RPMI8226 (cell line): Measurements from ENCODE around the gene TJP3.
"Not testable (repeated sequence)": the region's sequence is repeated elsewhere in the genome, so short reads cannot be mapped to it uniquely, and the experiment has no call there.

ENCODE experiments used
- DNase-seq: peaks from one replicate; pipeline ENCODE4 v3.0.0-alpha.2; 2015

TJP3 gene, protein sequence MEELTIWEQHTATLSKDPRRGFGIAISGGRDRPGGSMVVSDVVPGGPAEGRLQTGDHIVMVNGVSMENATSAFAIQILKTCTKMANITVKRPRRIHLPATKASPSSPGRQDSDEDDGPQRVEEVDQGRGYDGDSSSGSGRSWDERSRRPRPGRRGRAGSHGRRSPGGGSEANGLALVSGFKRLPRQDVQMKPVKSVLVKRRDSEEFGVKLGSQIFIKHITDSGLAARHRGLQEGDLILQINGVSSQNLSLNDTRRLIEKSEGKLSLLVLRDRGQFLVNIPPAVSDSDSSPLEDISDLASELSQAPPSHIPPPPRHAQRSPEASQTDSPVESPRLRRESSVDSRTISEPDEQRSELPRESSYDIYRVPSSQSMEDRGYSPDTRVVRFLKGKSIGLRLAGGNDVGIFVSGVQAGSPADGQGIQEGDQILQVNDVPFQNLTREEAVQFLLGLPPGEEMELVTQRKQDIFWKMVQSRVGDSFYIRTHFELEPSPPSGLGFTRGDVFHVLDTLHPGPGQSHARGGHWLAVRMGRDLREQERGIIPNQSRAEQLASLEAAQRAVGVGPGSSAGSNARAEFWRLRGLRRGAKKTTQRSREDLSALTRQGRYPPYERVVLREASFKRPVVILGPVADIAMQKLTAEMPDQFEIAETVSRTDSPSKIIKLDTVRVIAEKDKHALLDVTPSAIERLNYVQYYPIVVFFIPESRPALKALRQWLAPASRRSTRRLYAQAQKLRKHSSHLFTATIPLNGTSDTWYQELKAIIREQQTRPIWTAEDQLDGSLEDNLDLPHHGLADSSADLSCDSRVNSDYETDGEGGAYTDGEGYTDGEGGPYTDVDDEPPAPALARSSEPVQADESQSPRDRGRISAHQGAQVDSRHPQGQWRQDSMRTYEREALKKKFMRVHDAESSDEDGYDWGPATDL

DNA sequence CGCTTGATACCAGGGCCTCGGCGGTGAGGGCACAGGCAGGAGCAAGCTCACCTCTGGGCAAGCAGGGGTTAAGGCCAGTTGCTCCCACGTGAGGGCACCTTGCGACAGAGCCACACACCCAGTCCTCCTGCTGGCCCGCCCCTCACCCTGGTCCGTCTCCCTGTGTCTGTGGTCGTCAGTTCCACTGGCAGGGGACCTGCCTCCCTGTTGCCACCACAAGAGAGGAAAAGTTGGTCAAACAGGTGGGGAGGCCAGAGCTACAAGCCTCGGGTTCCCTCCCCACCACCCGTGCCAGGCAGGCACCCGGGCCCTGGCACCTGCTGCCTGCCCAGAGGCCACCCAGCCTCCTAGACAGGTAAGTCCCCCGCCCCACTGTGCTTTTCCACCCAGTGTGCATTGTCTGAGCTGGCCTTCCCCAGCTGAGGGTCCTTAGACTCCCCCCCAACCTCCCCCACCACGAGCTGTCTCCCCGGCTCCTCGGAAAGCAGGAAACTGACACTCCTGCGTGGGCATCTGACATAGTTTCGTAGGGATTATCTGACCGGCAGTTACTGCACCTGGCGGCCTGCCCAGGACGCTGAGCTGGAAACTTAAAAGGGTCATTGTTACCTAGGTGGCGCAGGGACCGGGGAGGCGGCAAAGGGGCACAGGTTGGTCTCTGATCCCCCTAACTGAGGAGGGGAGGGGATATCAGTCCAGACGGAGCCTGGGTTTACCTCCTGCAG is at the start of gene TJP3:
Gene TJP3, plus strand, starts transcription at position 178 of the 725 bp plus-strand sequence. CDS start 20,049 bp downstream, outside the sequence.
- DNase-seq: peak; percentile 86

DNA sequence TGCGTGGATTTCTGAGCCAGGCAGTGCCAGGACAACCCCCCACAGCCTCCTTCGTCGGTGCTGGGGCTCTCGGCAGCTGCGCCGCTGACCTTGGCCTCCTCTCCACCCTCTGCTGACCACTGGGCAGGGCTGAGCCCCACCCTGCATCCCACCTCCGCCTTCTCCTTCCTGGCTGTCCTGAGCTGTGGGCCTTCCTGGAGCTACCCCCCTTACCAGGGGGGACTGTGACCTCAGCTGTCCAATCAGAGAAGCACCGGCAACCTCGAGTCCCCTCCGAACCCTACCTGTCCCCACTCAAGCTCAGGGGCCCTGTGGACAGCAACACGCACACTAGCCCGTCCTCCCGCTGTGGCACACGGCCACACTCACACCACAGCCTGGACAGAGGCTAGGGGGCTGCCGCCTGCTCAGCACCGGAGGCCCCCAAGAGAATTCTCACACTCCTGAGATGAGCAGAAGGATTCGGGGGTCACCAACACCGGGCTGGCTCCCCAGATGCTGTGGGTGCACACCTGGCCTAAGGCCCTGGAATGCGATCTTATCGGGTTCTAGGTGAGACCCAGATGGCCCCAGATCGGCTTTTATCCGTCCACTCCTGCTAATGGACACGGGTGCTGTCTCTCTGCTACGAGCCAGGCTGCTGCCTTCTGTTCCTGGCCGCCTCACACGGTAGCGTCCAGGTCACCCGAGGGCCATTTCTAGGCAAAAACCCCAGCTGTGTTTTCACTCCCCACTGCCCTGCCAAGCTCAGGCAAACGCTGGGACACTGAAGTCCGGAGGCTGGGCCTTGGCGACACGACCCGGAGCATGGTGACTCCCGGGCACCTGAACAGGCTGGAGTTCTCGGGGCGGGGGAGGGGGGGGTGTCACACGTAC is 49.1 kb upstream of the TJP3 start:
- no peak for DNase-seq

DNA sequence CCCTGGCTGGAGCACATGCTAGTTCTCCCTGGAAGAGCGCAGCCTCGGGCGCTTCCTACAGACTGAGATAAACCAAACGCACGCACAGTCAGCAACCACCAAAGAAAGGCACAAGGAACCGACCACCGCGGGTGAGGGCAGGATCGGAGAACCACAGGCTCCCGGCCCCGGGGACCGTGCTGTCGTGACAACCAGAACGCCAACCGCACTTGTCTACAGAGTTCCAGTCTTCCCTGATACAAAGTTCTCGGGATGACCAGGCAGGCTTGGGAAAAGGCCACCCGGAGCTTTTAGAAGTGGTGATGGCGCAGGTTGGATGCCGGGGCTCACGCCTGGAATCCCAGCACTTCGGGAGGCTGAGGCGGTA is 48.5 kb upstream of the TJP3 start:
- no peak for DNase-seq

DNA sequence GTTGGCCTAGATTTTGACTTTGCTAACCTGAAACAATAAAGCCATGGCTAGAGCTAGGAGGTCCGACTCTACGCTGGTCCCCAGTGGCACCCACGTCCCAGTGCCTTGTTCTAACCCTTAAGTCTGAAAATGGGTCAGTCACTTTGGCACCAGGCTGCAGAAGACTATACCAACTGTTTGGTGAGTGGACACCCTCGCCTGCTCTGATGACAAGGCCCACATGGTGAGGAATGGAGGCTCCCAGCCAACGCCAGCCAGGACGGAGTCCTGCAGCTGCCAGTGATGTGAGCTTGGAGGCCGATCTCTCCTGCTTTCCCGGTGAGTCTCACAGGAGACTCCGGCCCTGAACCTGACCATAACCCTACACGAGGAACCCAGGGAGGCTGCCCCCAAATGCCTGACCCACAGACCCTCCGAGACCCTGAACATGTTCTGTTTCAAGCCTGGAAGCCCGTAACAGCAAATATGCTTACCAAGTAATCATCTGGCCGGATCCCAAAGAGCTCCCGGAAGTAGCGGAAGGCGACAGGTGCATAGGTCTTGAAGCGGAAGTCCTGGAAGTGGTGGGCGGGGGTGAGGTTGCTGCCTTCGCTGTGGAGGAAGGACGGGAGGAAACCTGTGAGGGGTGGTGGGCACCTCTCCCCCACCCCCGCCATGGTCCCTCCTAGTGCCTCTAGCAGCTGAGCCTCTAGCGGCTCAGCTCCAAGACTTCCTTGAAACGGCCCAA is 47.5 kb upstream of the TJP3 start:
- no peak for DNase-seq

DNA sequence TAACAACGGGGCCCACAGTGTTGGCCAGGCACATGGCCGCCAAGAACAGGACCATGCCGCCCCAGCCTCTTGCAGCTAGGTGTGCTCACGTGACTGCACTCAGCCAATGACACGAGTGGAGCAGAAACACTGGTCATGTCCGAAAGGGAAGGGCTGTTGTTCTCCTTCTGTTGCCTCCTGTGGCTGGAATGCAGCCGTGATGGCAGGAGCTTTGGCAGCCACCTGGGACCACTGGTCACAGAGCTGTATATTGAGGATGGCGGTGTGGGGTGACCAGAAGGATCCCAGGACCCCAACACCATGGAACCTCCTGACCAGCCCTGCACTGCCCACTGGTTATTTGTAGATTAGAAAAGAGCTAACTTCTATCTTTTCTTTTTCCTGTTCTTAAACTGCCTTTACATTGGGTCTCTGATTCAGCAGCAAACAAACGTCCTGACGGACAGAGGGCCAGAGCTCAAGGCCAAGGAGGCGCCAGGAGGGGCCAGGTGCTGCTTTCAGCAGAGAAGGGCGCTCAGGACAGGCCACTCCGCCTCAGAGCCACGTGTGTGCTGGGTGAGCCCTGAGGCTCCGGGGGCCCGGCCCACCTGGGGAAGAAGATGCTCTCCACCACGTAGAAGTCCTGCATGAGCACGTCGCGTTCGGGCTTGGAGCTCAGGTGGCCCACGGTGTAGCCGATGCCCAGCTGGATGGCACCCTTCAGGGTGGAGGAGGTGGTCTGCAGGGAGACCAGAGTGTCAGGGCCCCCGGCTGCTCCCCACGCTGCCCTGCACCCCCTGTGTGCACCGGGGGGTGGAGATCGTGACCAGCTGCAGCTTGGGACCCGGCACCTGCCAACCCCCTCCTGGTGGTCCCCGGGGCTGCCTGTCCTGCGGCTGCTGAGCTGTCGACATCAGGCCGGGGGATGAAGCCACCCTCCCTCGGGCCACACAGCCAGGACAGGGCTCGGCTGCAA is 46.6 kb upstream of the TJP3 start:
- DNase-seq: no peak

DNA sequence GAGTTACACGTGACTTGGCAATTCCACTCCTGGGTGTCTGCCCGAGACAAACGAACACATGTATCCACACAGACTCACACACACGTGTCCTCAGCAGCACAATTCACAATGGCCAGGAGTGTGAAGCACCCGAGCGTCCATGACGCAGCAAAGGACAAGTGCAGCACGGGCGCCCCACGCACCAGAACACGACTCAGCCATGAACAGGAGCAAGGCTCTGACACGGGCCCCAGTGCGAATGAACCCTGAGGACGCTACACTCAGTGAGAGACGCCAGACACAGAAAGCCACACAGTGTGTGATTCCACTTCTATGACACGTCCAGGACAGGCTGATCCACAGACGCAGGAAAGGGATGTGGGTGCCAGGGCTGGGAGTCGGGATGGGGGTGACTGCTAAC is 44.3 kb upstream of the TJP3 start:
- DNase-seq: no peak

DNA sequence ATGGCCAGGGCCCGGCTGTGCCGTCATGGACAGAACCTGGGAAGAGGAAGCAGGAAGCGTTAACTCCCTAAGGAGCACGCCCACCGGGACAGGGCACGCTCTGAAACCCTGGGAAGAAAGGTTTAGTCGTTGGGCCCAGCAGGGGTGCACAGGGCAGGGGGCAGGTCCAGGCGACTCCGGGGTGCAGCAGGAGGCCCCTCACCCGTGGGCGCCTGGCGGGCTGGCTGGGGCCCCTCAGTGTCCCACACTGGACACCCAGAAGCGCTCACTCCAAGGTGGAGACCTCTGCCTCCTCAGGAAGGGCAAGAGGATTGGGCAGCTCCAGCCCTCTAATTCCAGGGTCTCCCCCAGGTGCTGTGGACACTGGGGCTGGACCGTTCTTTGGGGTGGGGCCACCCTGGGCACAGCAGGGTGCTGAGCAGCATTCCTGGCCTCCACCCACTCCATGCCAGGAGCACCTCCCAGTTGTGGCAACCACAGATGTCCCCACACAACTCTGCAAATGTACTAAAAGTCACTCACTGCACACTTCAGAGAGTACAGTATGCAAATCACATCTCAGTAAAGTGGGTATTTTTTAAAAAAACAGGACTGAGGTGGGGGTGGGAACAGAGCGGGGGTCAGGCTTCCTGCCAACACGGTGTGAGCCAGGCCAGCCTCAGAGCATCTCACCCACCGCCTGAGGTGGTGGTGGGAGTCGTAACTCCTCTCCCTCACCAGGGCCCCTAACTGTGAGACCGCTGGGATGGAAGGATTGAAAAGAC is 43.1 kb upstream of the TJP3 start:
- DNase-seq: no peak

DNA sequence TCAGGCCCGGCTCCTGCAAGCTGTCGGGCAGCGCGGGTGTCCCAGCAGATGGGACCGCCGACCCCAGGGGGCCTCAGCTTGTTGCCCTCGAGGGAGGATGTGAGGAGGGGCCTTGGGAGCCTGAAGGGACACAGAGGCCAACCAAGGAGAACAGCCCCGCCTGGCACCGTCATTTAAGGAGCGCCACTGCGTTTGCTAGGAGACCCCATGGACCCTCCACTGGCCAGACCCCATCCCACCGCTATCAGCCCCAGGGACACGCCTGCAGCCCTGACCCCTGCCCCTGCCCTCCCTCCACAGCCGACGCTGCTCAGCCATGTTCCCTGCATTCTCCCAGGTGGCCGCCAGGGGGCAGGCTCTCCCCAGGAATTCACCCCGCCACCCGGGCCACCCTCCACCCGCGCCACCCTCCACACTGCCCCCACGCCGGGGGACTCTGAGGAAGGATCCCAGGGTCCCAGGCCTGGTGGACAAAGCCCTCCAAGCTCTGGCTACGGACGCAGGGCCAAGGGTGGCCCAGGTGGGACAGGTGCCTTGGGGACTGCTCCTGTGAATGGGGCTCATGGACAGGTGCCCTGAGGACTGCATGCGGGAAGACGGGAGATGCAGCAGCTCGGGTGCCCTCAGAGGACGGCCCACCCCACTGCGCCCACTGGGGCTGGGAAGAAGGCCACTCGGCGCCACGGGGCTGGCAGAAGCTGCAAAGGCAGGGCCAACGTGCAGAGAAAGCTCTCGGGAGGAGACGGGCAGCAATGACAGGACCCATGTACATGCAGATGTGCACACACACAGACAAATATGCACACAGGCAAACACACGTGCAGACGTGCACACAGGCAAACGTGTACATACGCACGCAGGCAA is 42.3 kb upstream of the TJP3 start:
- peak; percentile 56 for DNase-seq

DNA sequence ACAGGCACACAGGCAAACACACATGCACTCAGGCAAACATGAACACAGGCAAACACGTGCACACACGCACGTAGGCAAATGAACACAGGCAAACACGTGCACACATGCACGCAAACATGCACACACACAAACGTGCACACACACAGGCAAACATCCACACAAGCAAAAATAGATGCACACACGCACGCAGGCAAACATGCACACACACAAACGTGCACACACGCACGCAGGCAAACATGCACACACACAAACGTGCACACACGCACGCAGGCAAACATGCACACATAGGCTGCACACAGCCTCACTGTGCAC is 41.7 kb upstream of the TJP3 start:
- not testable (repeated sequence) for DNase-seq

DNA sequence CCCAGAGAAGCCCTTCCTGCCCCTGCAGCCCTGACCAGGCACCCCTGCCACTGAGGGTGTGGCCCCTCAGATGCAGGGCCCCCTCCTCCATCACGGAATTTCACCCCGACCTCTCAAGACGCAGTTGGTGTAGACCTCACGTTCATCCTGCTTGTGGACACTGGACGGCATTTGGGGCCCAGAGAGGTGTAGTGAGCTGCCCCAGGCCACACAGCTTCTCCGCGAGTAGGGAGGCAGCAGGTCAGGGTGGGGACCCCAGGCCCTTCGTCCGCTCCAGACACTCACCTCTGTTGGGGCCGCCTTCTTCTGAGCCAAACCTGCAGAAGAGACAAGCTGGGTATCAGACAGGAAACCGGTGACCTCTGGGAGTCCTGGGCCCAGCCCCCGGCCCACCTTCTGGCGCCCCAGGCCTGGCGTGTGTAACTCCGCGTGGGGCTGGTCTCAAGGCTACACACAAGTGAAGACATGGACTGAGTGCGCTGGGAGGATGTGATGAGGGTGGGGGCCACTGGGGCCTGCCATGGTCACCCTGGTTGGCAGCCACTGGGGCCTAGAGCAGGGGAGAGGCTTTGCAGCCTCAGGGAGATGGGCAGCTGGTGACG is 41.0 kb upstream of the TJP3 start:
- no peak for DNase-seq

DNA sequence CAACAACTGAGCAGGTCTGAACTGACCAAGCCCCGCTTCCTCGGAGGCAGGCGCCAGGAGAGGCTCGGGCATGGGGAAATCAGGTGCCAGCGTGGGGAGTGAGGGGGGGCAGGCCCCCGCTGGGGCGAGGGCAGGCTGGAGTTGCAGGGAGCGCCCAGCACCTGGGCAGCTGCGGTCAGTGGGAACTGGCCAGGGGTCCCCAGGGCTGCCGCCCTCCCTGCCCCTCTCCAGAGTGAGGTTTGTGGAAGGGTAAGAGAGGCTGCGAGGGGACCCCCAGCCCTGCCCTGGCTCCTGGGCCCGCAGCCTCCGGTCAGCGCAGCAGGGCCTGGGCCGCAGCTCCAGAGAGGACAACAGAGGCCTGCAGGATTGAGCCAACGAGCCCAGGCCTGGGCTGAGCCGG is 40.4 kb upstream of the TJP3 start:
- no peak for DNase-seq

DNA sequence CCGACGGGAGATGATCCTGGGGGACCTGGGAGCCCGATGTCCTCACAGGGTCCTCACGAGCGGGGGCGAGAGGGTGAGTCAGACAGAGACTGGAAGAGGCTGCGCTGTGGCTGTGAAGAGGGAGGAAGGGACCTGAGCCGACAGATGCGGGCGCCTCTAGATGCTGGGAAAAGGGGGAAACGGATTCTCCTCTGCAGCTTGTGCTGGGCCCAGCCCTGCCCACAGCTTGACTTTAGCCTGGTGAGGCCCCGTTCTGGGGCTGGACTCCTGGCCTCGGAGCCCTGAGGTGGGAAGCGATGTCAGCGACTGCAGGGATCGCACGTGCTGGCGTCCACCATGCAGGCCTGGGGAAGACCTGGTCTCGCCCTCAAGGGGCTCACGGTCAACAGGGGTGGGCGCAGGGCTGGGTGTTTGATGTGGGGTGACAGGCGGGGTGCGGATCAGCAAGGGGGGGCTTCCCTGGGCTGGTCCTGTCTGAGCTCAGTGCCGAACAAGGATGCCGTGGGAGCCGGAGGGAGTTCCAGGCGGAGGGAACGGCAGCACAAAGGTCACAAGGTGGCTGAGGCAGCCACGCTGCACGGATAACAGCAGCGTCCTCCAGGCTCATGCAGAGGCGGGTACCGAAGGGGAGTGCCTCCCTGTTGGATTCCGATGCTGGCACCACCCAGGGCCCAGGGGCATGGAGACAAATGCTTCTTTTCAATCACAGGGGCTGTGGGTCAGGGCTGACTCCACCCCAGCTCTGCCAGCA is 39.7 kb upstream of the TJP3 start:
- DNase-seq: no peak

DNA sequence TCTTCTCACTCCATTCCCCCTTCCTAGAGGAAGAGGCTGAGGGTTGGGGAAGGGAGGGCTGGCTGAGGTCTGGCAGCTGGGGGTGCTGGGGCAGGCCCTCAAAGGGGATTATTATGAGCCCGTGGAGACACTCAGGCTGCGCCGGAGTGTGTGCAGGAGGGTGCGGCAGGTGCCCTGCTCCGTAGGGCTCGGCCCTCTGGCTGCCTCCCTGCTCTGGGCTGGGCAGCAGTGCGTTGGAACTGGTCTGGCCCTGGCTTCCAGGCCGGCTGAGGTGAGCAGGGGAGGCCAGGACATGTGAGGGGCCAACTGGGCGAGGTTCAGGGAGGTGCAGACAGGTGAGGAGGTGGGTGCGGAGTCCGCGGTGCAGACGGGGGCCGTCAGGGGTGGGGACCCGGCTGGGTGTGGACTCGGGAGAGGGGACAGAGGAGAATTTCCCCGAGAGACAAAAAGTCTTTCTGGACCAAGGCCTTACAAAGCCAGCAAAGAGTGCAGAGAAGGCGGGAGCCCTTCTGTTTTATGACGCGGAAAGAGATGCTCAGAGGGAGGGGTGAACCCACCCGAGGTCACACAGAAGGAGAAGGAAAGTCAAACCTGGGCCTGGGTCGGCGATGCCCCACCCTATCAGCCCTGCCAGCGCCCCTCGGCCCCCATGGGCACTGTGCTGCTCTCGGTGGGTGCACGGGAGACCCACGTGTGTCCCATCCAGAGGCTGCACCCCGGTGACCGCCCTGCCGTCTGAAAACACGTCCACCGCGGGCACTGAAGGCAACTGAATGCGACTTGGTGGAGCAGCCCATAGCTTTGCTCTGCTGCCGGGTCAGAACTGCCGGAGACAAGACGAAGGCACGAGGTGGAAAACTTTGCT is 38.9 kb upstream of the TJP3 start:
- no peak for DNase-seq

DNA sequence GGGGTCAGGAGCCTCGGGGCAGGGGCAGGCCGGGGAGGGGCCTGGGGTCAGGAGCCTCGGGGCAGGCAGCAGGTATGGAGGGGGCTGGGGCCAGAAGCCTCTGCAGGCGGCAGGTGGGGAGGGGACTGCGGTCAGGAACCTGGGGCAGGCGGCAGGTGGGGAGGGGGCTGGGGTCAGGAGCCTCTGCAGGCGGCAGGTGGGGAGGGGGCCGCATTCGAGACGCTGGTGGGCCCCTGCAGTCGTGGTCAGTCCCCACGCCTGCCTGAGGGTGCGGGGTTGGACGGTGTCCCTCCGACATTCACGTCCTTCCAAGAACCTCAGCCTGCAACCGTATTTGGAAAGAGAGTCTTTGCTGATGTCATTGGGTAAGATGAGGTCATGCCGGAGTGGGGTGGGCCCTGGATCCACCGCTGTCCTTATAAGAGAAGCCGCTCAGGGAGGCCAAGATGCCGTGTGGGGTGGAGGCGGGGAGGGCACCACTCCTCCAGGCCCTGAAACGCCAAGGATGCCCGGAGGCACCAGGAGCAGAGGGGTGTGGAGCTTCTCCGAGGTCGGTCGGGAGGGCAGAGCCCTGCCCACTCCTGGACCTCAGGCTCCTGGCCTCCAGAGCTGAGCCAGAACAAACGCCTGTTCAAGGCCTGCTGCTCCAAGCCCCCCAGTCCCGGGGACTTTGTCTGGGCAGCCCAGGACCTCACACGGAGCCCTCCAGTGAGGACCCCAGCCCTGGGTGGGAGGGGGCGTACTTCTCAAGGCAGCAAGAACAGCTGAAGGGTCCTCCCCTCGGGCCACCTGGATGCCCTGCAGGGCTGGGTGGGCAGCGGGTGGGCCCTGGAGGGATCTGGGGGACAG is 38.0 kb upstream of the TJP3 start:
- DNase-seq: no peak
